NT2/D1 (cell line): ENCODE results near the gene SPPL2A.

ENCODE experiments used
- SUZ12 ChIP-seq: IDR thresholded peaks from 2 replicates; pipeline ENCODE4 v1.6.1; 2011; ENCODE audit not compliant: insufficient read length, insufficient read depth; ENCODE audit errors: extremely low read depth
- YY1 ChIP-seq: IDR thresholded peaks from 2 replicates; pipeline ENCODE4 v1.6.1; 2011; ENCODE audit not compliant: insufficient read length, insufficient read depth
- ZNF274 ChIP-seq: IDR thresholded peaks from 2 replicates; pipeline ENCODE4 v1.6.1; 2011; ENCODE audit warnings: mild to moderate bottlenecking, low read depth, low read length

DNA sequence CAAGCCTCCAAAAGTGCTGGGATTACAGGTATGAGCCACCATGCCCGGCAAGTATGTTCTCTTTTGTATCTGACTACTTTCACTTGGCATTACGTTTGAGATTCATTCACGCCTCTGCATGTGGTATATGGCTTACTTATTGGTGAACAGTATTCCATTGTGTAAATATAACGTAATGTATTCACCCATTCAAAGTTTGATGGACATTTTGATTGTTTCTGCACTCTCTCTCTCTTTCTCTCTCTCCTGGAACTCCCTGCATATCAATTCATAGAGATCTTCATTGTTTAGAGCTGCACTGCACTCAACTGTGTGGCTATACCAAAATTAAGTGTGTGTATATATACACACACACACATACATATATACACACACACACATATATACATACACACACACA, 30.4 kb downstream of the SPPL2A start:
- no peak for TF ChIP-seq YY1
- TF ChIP-seq ZNF274 = no peak
- no peak for TF ChIP-seq SUZ12
